Neuronal stem cell (in vitro differentiated cells): ENCODE measurements around the gene MRAS.

ENCODE experiments used
- DNase-seq: peaks from one replicate; pipeline ENCODE4 v3.0.0-alpha.2; 2013; ENCODE audit warnings: low spot score
- H2AFZ ChIP-seq: one replicate; pipeline ENCODE4 v1.6.1; 2013; ENCODE audit warnings: mild to moderate bottlenecking, low read length, inconsistent platforms
- H2AK5ac ChIP-seq: 2 replicates; pipeline ENCODE4 v1.6.1; 2013; ENCODE audit warnings: low read depth, mild to moderate bottlenecking, inconsistent platforms, low read length, moderate library complexity, mixed read lengths
- H2BK120ac ChIP-seq: 2 replicates; pipeline ENCODE4 v1.6.1; 2013; ENCODE audit warnings: low read depth, mild to moderate bottlenecking, inconsistent platforms, low read length, moderate library complexity, mixed read lengths
- H2BK12ac ChIP-seq: one replicate; pipeline ENCODE4 v1.6.1; 2013; ENCODE audit warnings: low read length, inconsistent platforms
- H2BK15ac ChIP-seq: 2 replicates; pipeline ENCODE4 v1.6.1; 2013; ENCODE audit warnings: mild to moderate bottlenecking, low read length, inconsistent platforms, mixed read lengths
- H2BK5ac ChIP-seq: one replicate; pipeline ENCODE4 v1.6.1; 2013; ENCODE audit warnings: inconsistent platforms, mild to moderate bottlenecking, low read length, moderate library complexity
- H3K14ac ChIP-seq: one replicate; pipeline ENCODE4 v1.6.1; 2013; ENCODE audit warnings: low read length, inconsistent platforms
- H3K18ac ChIP-seq: 2 replicates; pipeline ENCODE4 v1.6.1; 2013; ENCODE audit warnings: low read length, inconsistent platforms
- H3K23ac ChIP-seq: 2 replicates; pipeline ENCODE4 v1.6.1; 2013; ENCODE audit warnings: low read depth, mild to moderate bottlenecking, mixed read lengths, low read length, inconsistent platforms; ENCODE audit not compliant: poor library complexity
- H3K27ac ChIP-seq: replicated peaks from 3 replicates; pipeline ENCODE4 v1.5.1; 2013; ENCODE audit warnings: low read length, inconsistent platforms
- H3K27me3 ChIP-seq, 3 experiments: 2 replicates each; pipeline ENCODE4 v1.6.1; 2013; ENCODE audit warnings: low read length in 3 of 3, mild to moderate bottlenecking in 2 of 3, inconsistent platforms in 1 of 3, low read depth in 1 of 3, mixed read lengths in 1 of 3, moderate library complexity in 1 of 3; ENCODE audit not compliant: control insufficient read depth in 3 of 3, insufficient read depth in 3 of 3
- H3K36me3 ChIP-seq, 2 donors: replicated peaks in 1 of 2; 2 replicates each; pipeline ENCODE4 v1.6.1; 2013; ENCODE audit warnings: low read length in 2 of 2; ENCODE audit not compliant: control insufficient read depth in 2 of 2, insufficient read depth in 2 of 2
- H3K4ac ChIP-seq: 2 replicates; pipeline ENCODE4 v1.6.1; 2013; ENCODE audit warnings: inconsistent platforms, mild to moderate bottlenecking, low read length, moderate library complexity
- H3K4me1 ChIP-seq, 2 donors: 1 replicate in 1 of 2; 2 replicates in 1 of 2; pipeline ENCODE4 v1.6.1; 2013; ENCODE audit warnings: low read length in 2 of 2, low read depth in 1 of 2; ENCODE audit not compliant: control insufficient read depth in 2 of 2, insufficient read depth in 1 of 2
- H3K4me2 ChIP-seq: one replicate; pipeline ENCODE4 v1.6.1; 2013; ENCODE audit warnings: mild to moderate bottlenecking, low read length, inconsistent platforms; ENCODE audit not compliant: insufficient read depth, poor library complexity, severe bottlenecking
- H3K4me3 ChIP-seq, 2 donors: 2 replicates each; pipeline ENCODE4 v1.5.1; 2013; ENCODE audit warnings: low read length in 2 of 2, mild to moderate bottlenecking in 2 of 2, inconsistent platforms in 1 of 2, moderate library complexity in 1 of 2
- H3K79me1 ChIP-seq: one replicate; pipeline ENCODE4 v1.6.1; 2013; ENCODE audit warnings: low read depth, mild to moderate bottlenecking, inconsistent platforms, low read length, moderate library complexity
- H3K9ac ChIP-seq: one replicate; pipeline ENCODE4 v1.6.1; 2013; ENCODE audit warnings: mild to moderate bottlenecking, low read depth, low read length, inconsistent platforms; ENCODE audit not compliant: poor library complexity
- H3K9me3 ChIP-seq, 2 donors: replicated peaks in 1 of 2; 2 replicates each; pipeline versions ENCODE3 to v1.6.1; 2013; ENCODE audit warnings: low read length in 2 of 2, mild to moderate bottlenecking in 2 of 2, inconsistent platforms in 1 of 2, low read depth in 1 of 2, mixed read lengths in 1 of 2, moderate library complexity in 1 of 2; ENCODE audit not compliant: control insufficient read depth in 2 of 2, insufficient read depth in 1 of 2
- H4K8ac ChIP-seq: one replicate; pipeline ENCODE4 v1.6.1; 2013; ENCODE audit warnings: low read depth, mild to moderate bottlenecking, inconsistent platforms, low read length, moderate library complexity
- H4K91ac ChIP-seq: one replicate; pipeline ENCODE4 v1.6.1; 2013; ENCODE audit warnings: low read length, low read depth, mild to moderate bottlenecking, inconsistent platforms; ENCODE audit not compliant: poor library complexity
- WGBS, 2 donors: extraction: QIAGEN DNeasy Blood & Tissue Kit; methylation state at CpG; one replicate each; pipeline ENCODE4 v1.1.7; 2013; ENCODE audit warnings: missing lambda C conversion rate in 2 of 2, mixed read lengths in 1 of 2; ENCODE audit not compliant: insufficient read length in 2 of 2, insufficient replicate concordance in 1 of 2; ENCODE audit errors: extremely low coverage in 2 of 2; 5-methylcytosine and 5-hydroxymethylcytosine counted together

The MRAS gene

GRCh38 chr3:138389841-138390581, 41.6 kb downstream of the MRAS start:
- Histone ChIP-seq H2BK15ac (no peak overlapping the region), H3K79me1 (no peaks in the 10 kb centered on the region), H3K18ac (no peak overlapping the region), H2BK5ac (no peak overlapping the region), H2AK5ac (no peak overlapping the region), H3K14ac (no peak overlapping the region), H3K4me3 (no peak overlapping the region), H3K27ac (no peak overlapping the region), H3K4me2 (no peak overlapping the region), H2AFZ (no peak overlapping the region), H3K9me3 (peaks cover 0 to 4% of the 10 kb centered on the region in 2 donors), H3K9ac (no peak overlapping the region), H4K8ac (no peak overlapping the region), H2BK12ac (no peak overlapping the region), H3K4me1 (peaks cover 2 to 3% of the 10 kb centered on the region in 2 donors), H3K23ac (no peak overlapping the region), H3K27me3 (no peaks in the 10 kb centered on the region), H3K4ac (no peak overlapping the region), H3K36me3 (no peaks in the 10 kb centered on the region), H4K91ac (no peak overlapping the region), H2BK120ac (no peak overlapping the region)
- no CpG with 5 or more reads among the region's 9 CpGs for WGBS, 2 donors
- DNase-seq, result no peak

DNA sequence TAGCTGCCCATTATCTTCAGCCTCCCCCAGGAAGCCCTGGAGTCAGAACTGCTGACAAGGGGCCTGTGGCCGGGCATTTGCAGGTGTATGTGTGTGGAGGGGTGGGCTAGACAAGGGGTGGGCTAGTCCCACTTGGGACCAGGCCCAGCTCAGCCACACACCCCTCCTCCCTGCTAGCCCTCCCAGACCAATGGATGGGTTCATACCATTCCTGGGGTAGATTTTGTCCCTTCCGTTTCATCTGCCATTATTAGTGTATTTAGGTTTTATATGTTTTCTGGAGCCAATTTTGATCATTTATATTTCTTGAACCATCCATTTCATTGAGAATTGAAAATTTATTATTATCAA, 42.2 kb downstream of the MRAS start:
- no peak overlapping the region for H4K8ac ChIP-seq
- peaks cover 0 to 4% of the 10 kb centered on the region in 2 donors for H3K9me3 ChIP-seq
- no peak overlapping the region for H3K23ac ChIP-seq
- H2BK120ac ChIP-seq, result no peak overlapping the region
- no peak overlapping the region for H3K9ac ChIP-seq
- H2AK5ac ChIP-seq, result no peak overlapping the region
- H2BK5ac ChIP-seq, result no peak overlapping the region
- H3K18ac ChIP-seq, result no peak overlapping the region
- H4K91ac ChIP-seq, result no peak overlapping the region
- H3K79me1 ChIP-seq, result peaks cover 2% of the 10 kb centered on the region
- no peak overlapping the region for H3K4me3 ChIP-seq
- no peak overlapping the region for H3K4ac ChIP-seq
- no peak overlapping the region for H3K27ac ChIP-seq
- no peak overlapping the region for H3K4me2 ChIP-seq
- no peak overlapping the region for H2BK15ac ChIP-seq
- no CpG with 5 or more reads among the region's 2 CpGs for WGBS, 2 donors
- no peak overlapping the region for H2BK12ac ChIP-seq
- no peak for DNase-seq
- no peaks in the 10 kb centered on the region for H3K27me3 ChIP-seq
- H2AFZ ChIP-seq, result no peak overlapping the region
- no peak overlapping the region for H3K14ac ChIP-seq
- no peaks in the 10 kb centered on the region for H3K36me3 ChIP-seq
- peaks cover 2 to 3% of the 10 kb centered on the region in 2 donors for H3K4me1 ChIP-seq

DNA sequence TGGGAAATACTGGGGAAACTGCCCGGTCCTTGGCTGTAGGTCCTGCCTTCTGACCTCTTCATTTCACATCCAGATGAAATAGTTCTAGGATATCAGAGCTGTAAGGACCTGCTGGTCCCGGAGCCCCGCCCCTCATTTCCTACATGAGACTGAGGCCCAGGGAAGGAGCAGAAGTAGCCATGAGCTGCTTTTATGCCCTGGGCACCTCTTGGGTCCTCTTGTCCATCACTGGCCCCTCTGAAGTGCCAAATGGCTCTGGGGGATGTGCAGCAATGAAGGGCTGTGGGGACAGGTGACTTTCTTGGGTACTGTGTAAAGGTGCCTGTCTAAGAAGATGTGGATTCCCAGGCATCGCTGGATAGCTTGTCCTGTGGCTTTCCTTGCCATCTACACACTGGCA, 45.8 kb downstream of the MRAS start:
- Histone ChIP-seq H4K91ac (no peak overlapping the region), H3K18ac (no peak overlapping the region), H3K27ac (no peak overlapping the region), H3K36me3 (no peaks in the 10 kb centered on the region), H2BK120ac (no peak overlapping the region), H3K9me3 (no peaks in the 10 kb centered on the region), H3K23ac (no peak overlapping the region), H3K4me1 (peaks cover 2 to 3% of the 10 kb centered on the region in 2 donors), H2BK15ac (no peak overlapping the region), H2BK5ac (no peak overlapping the region), H2AK5ac (no peak overlapping the region), H3K4ac (no peak overlapping the region), H2AFZ (no peak overlapping the region), H3K79me1 (peaks cover 4% of the 10 kb centered on the region), H3K14ac (no peak overlapping the region), H2BK12ac (no peak overlapping the region), H3K9ac (no peak overlapping the region), H4K8ac (no peak overlapping the region), H3K4me2 (no peak overlapping the region), H3K4me3 (no peak overlapping the region), H3K27me3 (no peaks in the 10 kb centered on the region)
- no peak for DNase-seq
- no CpG with 5 or more reads among the region's 4 CpGs for WGBS, 2 donors

DNA sequence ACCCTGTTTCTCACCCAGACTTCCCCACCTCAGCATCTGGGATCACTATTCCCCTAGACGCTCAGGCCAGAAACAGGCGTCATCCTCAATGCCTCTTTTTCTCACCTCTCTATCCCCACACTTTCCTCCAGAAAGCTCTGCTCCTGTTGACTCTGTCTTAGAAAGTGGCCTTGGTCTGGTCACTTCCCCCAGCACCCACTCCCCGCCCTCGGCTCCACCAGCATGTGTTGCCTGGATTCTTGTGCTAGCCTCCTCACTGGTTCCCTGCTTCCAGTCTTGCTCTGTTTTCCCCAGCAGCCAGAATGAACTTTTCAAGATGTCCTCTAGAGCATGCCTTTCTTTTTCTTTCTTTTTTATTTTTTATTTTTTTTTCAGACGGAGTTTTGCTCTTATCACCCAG, 46.3 kb downstream of the MRAS start:
- no CpG with 5 or more reads among the region's 5 CpGs for WGBS, 2 donors
- H2BK120ac ChIP-seq, result no peak overlapping the region
- peaks cover 0 to 2% of the 10 kb centered on the region in 2 donors for H3K36me3 ChIP-seq
- no peak overlapping the region for H3K14ac ChIP-seq
- no peak overlapping the region for H2BK12ac ChIP-seq
- no peak for DNase-seq
- no peak overlapping the region for H2AK5ac ChIP-seq
- H4K8ac ChIP-seq, result no peak overlapping the region
- peaks cover 2 to 3% of the 10 kb centered on the region in 2 donors for H3K4me1 ChIP-seq
- no peak overlapping the region for H2AFZ ChIP-seq
- no peak overlapping the region for H3K18ac ChIP-seq
- no peak overlapping the region for H2BK5ac ChIP-seq
- H3K9me3 ChIP-seq, result no peaks in the 10 kb centered on the region
- H3K79me1 ChIP-seq, result peaks cover 4% of the 10 kb centered on the region
- no peak overlapping the region for H3K4ac ChIP-seq
- H3K27me3 ChIP-seq, result no peaks in the 10 kb centered on the region
- H3K4me2 ChIP-seq, result no peak overlapping the region
- no peak overlapping the region for H4K91ac ChIP-seq
- no peak overlapping the region for H3K4me3 ChIP-seq
- H2BK15ac ChIP-seq, result no peak overlapping the region
- no peak overlapping the region for H3K23ac ChIP-seq
- H3K27ac ChIP-seq, result no peak overlapping the region
- no peak overlapping the region for H3K9ac ChIP-seq
